Measurements from ENCODE around the gene NOS1AP. TPM values are rescaled to one million over a fixed set of nuclear protein-coding genes. Genes with fewer than 3 reads are reported as not detected.
"Not testable (repeated sequence)": the region's sequence is repeated elsewhere in the genome, so short reads cannot be mapped to it uniquely, and the experiment has no call there.

Gene NOS1AP
- total RNA-seq, 5 donors from 2014 or later (not counting 1 experiment from before 2014, with no cell fraction given), result 0.07 to 0.16 (median 0.09) TPM; not detected in 2

DNA sequence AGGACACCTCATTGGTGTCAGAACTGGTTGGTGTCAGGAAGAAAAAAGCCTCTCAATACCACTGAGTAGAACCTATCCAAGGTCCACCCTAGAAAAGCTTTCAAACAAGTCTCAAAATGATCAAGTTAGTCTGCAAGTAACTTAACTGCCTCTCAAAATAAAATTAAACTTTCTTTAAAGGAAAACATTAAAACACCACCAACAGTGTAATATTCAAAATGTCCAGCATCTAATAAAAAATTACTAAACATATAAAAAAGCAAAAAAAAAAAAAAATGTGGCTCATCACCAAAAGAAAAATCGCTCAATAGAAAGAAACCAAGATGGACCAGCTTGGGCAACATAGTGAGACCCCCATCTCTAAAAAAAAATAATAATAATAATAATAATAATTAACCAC lies 27.1 kb upstream of the NOS1AP start:
- H3K27ac Mint-ChIP-seq, result no peak overlapping the region
- ChIA-PET POLR2A (no interaction called here), CTCF (interaction anchor here (0.7 to 0.8 kb wide), 2 partner anchors 250 to 429 kb away, joined by 3 read pairs; no protein-coding TSS in a partner anchor)
- peaks cover 13 to 16% of the 10 kb centered on the region in 2 donors for H3K27me3 Mint-ChIP-seq
- Histone ChIP-seq H3K36me3 (ENCODE audit: control insufficient read depth in 2 of 2, extremely low read depth in 1 of 2, insufficient read depth in 1 of 2, low read length in 1 of 2) (no peaks in the 10 kb centered on the region), H3K4me1 (ENCODE audit: control insufficient read depth in 1 of 2, extremely low read depth in 1 of 2, insufficient read depth in 2 of 2, low read length in 2 of 2) (no peaks in the 10 kb centered on the region), H3K27ac (ENCODE audit: low read length) (no peak overlapping the region), H3K9me3 (no peaks in the 10 kb centered on the region), H3K27me3 (replicated peaks in 1 of 2; ENCODE audit: control insufficient read depth in 2 of 2, extremely low read depth in 1 of 2, insufficient read depth in 2 of 2, low read length in 1 of 2) (peaks cover 0 to 3% of the 10 kb centered on the region in 2 experiments), H3K4me3 (ENCODE audit: control insufficient read depth in 1 of 2, extremely low read depth in 1 of 2, low read length in 1 of 2) (no peak overlapping the region)
- no peak overlapping the region for H3K4me3 Mint-ChIP-seq
- H3K4me1 Mint-ChIP-seq, result peaks cover 0 to 2% (median 0%) of the 10 kb centered on the region in 3 donors
- DNase-seq, result no peak
- ATAC-seq (replicated peaks in 1 of 4), result no peak
- WGBS (ENCODE audit: insufficient coverage), result no CpG with 5 or more reads among the region's 1 CpG
- H3K36me3 Mint-ChIP-seq, result no peaks in the 10 kb centered on the region
- peaks cover 0 to 4% (median 4%) of the 10 kb centered on the region in 3 donors for H3K9me3 Mint-ChIP-seq

DNA sequence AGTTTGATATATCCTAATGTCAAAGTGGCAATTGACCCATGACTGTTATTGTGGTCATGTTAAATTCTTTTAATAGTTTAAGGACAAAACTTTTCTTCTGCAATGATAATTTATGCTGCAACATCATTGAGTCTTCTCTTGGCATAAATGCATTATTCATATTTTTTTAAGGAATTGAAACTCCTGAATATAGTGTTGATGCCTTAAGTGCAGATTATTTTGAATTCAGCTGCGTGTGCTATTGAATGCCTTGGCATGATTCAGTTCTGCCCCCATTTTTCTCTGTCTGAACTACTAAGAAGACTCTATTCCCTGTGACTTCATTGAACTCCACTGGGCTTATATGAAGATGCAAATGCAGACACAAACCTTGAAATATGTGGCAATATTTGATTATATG lies 22.6 kb upstream of the NOS1AP start:
- H3K4me3 Mint-ChIP-seq, result no peak overlapping the region
- H3K27me3 Mint-ChIP-seq, result peaks cover 0 to 7% of the 10 kb centered on the region in 2 donors
- Histone ChIP-seq H3K27ac (ENCODE audit: low read length) (no peak overlapping the region), H3K4me1 (ENCODE audit: control insufficient read depth in 1 of 2, extremely low read depth in 1 of 2, insufficient read depth in 2 of 2, low read length in 2 of 2) (no peaks in the 10 kb centered on the region), H3K4me3 (ENCODE audit: control insufficient read depth in 1 of 2, extremely low read depth in 1 of 2, low read length in 1 of 2) (no peak overlapping the region), H3K27me3 (replicated peaks in 1 of 2; ENCODE audit: control insufficient read depth in 2 of 2, extremely low read depth in 1 of 2, insufficient read depth in 2 of 2, low read length in 1 of 2) (no peaks in the 10 kb centered on the region), H3K9me3 (no peaks in the 10 kb centered on the region), H3K36me3 (ENCODE audit: control insufficient read depth in 2 of 2, extremely low read depth in 1 of 2, insufficient read depth in 1 of 2, low read length in 1 of 2) (no peaks in the 10 kb centered on the region)
- ChIA-PET POLR2A (no interaction called here), CTCF (interaction anchor here in 1 of 2 donors (0.6 kb wide), 1 partner anchor 10 kb away, joined by 5 read pairs; no protein-coding TSS in a partner anchor)
- no peak overlapping the region for H3K27ac Mint-ChIP-seq
- no CpG with 5 or more reads among the region's 1 CpG for WGBS (ENCODE audit: insufficient coverage)
- H3K4me1 Mint-ChIP-seq, result no peaks in the 10 kb centered on the region
- no peaks in the 10 kb centered on the region for H3K36me3 Mint-ChIP-seq
- ATAC-seq (replicated peaks in 1 of 4) (no peak), DNase-seq (no peak)
- H3K9me3 Mint-ChIP-seq, result peaks cover 0 to 3% (median 3%) of the 10 kb centered on the region in 3 donors

- H3K9me3 Mint-ChIP-seq; ATAC-seq (replicated peaks in 1 of 4); H3K4me3 ChIP-seq (ENCODE audit: control insufficient read depth in 1 of 2, extremely low read depth in 1 of 2, low read length in 1 of 2); H3K4me1 ChIP-seq (ENCODE audit: control insufficient read depth in 1 of 2, extremely low read depth in 1 of 2, insufficient read depth in 2 of 2, low read length in 2 of 2); H3K9me3 ChIP-seq; H3K4me3 Mint-ChIP-seq; POLR2A ChIA-PET; DNase-seq; H3K27me3 Mint-ChIP-seq; H3K4me1 Mint-ChIP-seq; CTCF ChIA-PET; H3K27ac Mint-ChIP-seq; H3K36me3 ChIP-seq (ENCODE audit: control insufficient read depth in 2 of 2, extremely low read depth in 1 of 2, insufficient read depth in 1 of 2, low read length in 1 of 2); H3K36me3 Mint-ChIP-seq; H3K27ac ChIP-seq (ENCODE audit: low read length): not testable (repeated sequence)
- no CpG with 5 or more reads among the region's 3 CpGs for WGBS (ENCODE audit: insufficient coverage)
- peaks cover 0 to 11% of the 10 kb centered on the region in 2 experiments for H3K27me3 ChIP-seq (replicated peaks in 1 of 2; ENCODE audit: control insufficient read depth in 2 of 2, extremely low read depth in 1 of 2, insufficient read depth in 2 of 2, low read length in 1 of 2)
Observed at GRCh38 chr1:162053949-162054348, 15.5 kb upstream of the NOS1AP start.

GRCh38 chr1:162055062-162055461 lies 14.4 kb upstream of the NOS1AP start:
- no peaks in the 10 kb centered on the region for H3K9me3 Mint-ChIP-seq
- no peaks in the 10 kb centered on the region for H3K9me3 ChIP-seq
- H3K4me3 ChIP-seq (ENCODE audit: control insufficient read depth in 1 of 2, extremely low read depth in 1 of 2, low read length in 1 of 2), result no peak overlapping the region
- no peak overlapping the region for H3K4me3 Mint-ChIP-seq
- WGBS (ENCODE audit: insufficient coverage), result 84% methylated on average over 3 of the region's 3 CpGs
- H3K36me3 Mint-ChIP-seq, result no peaks in the 10 kb centered on the region
- H3K4me1 ChIP-seq (ENCODE audit: control insufficient read depth in 1 of 2, extremely low read depth in 1 of 2, insufficient read depth in 2 of 2, low read length in 2 of 2), result no peaks in the 10 kb centered on the region
- no peaks in the 10 kb centered on the region for H3K36me3 ChIP-seq (ENCODE audit: control insufficient read depth in 2 of 2, extremely low read depth in 1 of 2, insufficient read depth in 1 of 2, low read length in 1 of 2)
- H3K27ac ChIP-seq (ENCODE audit: low read length), result no peak overlapping the region
- DNase-seq (no peak), ATAC-seq (replicated peaks in 1 of 4) (no peak)
- ChIA-PET CTCF (no interaction called here), POLR2A (no interaction called here)
- H3K27me3 Mint-ChIP-seq, result peaks cover 7 to 8% of the 10 kb centered on the region in 2 donors
- H3K4me1 Mint-ChIP-seq, result no peaks in the 10 kb centered on the region
- peaks cover 0 to 11% of the 10 kb centered on the region in 2 experiments for H3K27me3 ChIP-seq (replicated peaks in 1 of 2; ENCODE audit: control insufficient read depth in 2 of 2, extremely low read depth in 1 of 2, insufficient read depth in 2 of 2, low read length in 1 of 2)
- H3K27ac Mint-ChIP-seq, result no peak overlapping the region

DNA sequence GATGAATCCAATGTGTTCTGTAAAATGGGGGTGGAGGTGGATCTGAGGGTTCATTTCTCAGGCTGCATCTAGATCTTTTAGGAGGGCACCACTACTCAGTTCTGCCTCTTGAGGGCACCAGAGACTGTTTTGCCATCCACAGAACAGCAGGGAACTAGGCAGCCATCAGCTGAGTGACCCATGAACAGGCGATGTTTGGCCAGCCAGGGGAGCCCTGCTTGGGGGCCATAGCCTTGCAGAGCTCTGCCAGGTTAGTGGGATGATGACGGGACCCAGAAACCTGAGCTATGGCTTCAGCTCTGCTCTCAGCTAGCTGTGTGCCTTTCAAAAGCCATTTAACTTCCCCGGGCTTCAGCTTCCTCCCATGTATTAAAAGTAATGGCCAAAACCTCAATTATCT lies 13.4 kb upstream of the NOS1AP start:
- Histone ChIP-seq H3K9me3 (no peaks in the 10 kb centered on the region), H3K4me1 (ENCODE audit: control insufficient read depth in 1 of 2, extremely low read depth in 1 of 2, insufficient read depth in 2 of 2, low read length in 2 of 2) (no peaks in the 10 kb centered on the region), H3K27ac (ENCODE audit: low read length) (no peak overlapping the region), H3K27me3 (replicated peaks in 1 of 2; ENCODE audit: control insufficient read depth in 2 of 2, extremely low read depth in 1 of 2, insufficient read depth in 2 of 2, low read length in 1 of 2) (peaks cover 0 to 11% of the 10 kb centered on the region in 2 experiments), H3K36me3 (ENCODE audit: control insufficient read depth in 2 of 2, extremely low read depth in 1 of 2, insufficient read depth in 1 of 2, low read length in 1 of 2) (no peaks in the 10 kb centered on the region), H3K4me3 (ENCODE audit: control insufficient read depth in 1 of 2, extremely low read depth in 1 of 2, low read length in 1 of 2) (no peak overlapping the region)
- POLR2A ChIA-PET, result interaction anchor here in 1 of 2 donors (0.7 kb wide), 1 partner anchor 20 kb away, joined by 3 read pairs; no protein-coding TSS in a partner anchor
- Mint-ChIP-seq H3K9me3 (no peaks in the 10 kb centered on the region), H3K4me3 (no peak overlapping the region), H3K4me1 (no peaks in the 10 kb centered on the region), H3K36me3 (no peaks in the 10 kb centered on the region), H3K27me3 (peaks cover 8 to 12% of the 10 kb centered on the region in 2 donors), H3K27ac (no peak overlapping the region)
- WGBS (ENCODE audit: insufficient coverage), result 0% methylated on average over 1 of the region's 3 CpGs
- DNase-seq (peak in 22 of 35 experiments; percentile 8 to 64 (median 28)), ATAC-seq (replicated peaks in 1 of 4) (peak; percentile 55 to 73 (median 62))
- CTCF ChIA-PET, result interaction anchor here (0.6 to 1.2 kb wide), 6 partner anchors 11 to 809 kb away, joined by 3 to 4 read pairs (median 4); no protein-coding TSS in a partner anchor

GRCh38 chr1:162056579-162056978 lies 12.9 kb upstream of the NOS1AP start:
- no peaks in the 10 kb centered on the region for H3K4me1 Mint-ChIP-seq
- CTCF ChIA-PET, result interaction anchor here (0.6 to 1.2 kb wide), 6 partner anchors 10 to 808 kb away, joined by 3 to 4 read pairs (median 4); no protein-coding TSS in a partner anchor
- DNase-seq, result no peak
- no peak for ATAC-seq (replicated peaks in 1 of 4)
- H3K9me3 Mint-ChIP-seq, result no peaks in the 10 kb centered on the region
- peaks cover 0 to 11% of the 10 kb centered on the region in 2 experiments for H3K27me3 ChIP-seq (replicated peaks in 1 of 2; ENCODE audit: control insufficient read depth in 2 of 2, extremely low read depth in 1 of 2, insufficient read depth in 2 of 2, low read length in 1 of 2)
- POLR2A ChIA-PET, result interaction anchor here in 1 of 2 donors (0.7 kb wide), 1 partner anchor 20 kb away, joined by 3 read pairs; no protein-coding TSS in a partner anchor
- H3K4me3 ChIP-seq (ENCODE audit: control insufficient read depth in 1 of 2, extremely low read depth in 1 of 2, low read length in 1 of 2), result no peak overlapping the region
- no peaks in the 10 kb centered on the region for H3K4me1 ChIP-seq (ENCODE audit: control insufficient read depth in 1 of 2, extremely low read depth in 1 of 2, insufficient read depth in 2 of 2, low read length in 2 of 2)
- peaks cover 8 to 12% of the 10 kb centered on the region in 2 donors for H3K27me3 Mint-ChIP-seq
- WGBS (ENCODE audit: insufficient coverage), result 93% methylated on average over 2 of the region's 3 CpGs
- no peak overlapping the region for H3K4me3 Mint-ChIP-seq
- no peak overlapping the region for H3K27ac ChIP-seq (ENCODE audit: low read length)
- no peaks in the 10 kb centered on the region for H3K36me3 Mint-ChIP-seq
- no peak overlapping the region for H3K27ac Mint-ChIP-seq
- H3K36me3 ChIP-seq (ENCODE audit: control insufficient read depth in 2 of 2, extremely low read depth in 1 of 2, insufficient read depth in 1 of 2, low read length in 1 of 2), result no peaks in the 10 kb centered on the region
- H3K9me3 ChIP-seq, result no peaks in the 10 kb centered on the region

Measured in T-cell (primary cell).